ENCODE results near the gene MAP3K7. TPM values are rescaled to one million over a fixed set of nuclear protein-coding genes. Genes with fewer than 3 reads are reported as not detected.

MAP3K7 gene
- total RNA-seq, 4 donors from 2014 or later = 18.4 to 26.6 (median 22.6) TPM

- no peaks in the 10 kb centered on the region for H3K27me3 ChIP-seq
- WGBS, 2 donors (ENCODE audit: low coverage in 1 of 2) = 67 to 88% methylated on average over 1 of the region's 1 CpG
- peaks cover 0 to 6% of the 10 kb centered on the region in 2 donors for H3K36me3 ChIP-seq
- TF ChIP-seq POLR2AphosphoS5 (IDR thresholded peaks at IDR 0.05) (no peak), CTCF (IDR thresholded peaks at IDR 0.05) (no peak), EP300 (IDR thresholded peaks at IDR 0.05) (no peak), POLR2A (IDR thresholded peaks at IDR 0.05) (no peak)
- H3K27ac ChIP-seq = no peak overlapping the region
- no peak overlapping the region for H3K4me3 ChIP-seq
- no peaks in the 10 kb centered on the region for H3K9me3 ChIP-seq
- ATAC-seq = no peak
- peaks cover 0 to 54% (median 5%) of the 10 kb centered on the region in 3 donors for H3K4me1 ChIP-seq
Measured at GRCh38 chr6:90581146-90581545, 5.7 kb downstream of the MAP3K7 start.

GRCh38 chr6:90578894-90579549, 7.8 kb downstream of the MAP3K7 start:
- H3K27me3 ChIP-seq = no peaks in the 10 kb centered on the region
- 80 to 91% methylated on average over 1 of the region's 1 CpG for WGBS, 2 donors (ENCODE audit: low coverage in 1 of 2)
- no peak overlapping the region for H3K27ac ChIP-seq
- peaks cover 0 to 20% of the 10 kb centered on the region in 2 donors for H3K36me3 ChIP-seq
- no peak overlapping the region for H3K4me3 ChIP-seq
- TF ChIP-seq POLR2A (IDR thresholded peaks at IDR 0.05) (no peak), POLR2AphosphoS5 (IDR thresholded peaks at IDR 0.05) (no peak), EP300 (IDR thresholded peaks at IDR 0.05) (no peak), CTCF (IDR thresholded peaks at IDR 0.05) (no peak)
- no peak for ATAC-seq
- peaks cover 0 to 34% (median 0%) of the 10 kb centered on the region in 3 donors for H3K4me1 ChIP-seq
- H3K9me3 ChIP-seq = no peaks in the 10 kb centered on the region

- ATAC-seq = no peak
- Histone ChIP-seq H3K27ac (no peak overlapping the region), H3K36me3 (peaks cover 0 to 23% of the 10 kb centered on the region in 2 donors), H3K27me3 (no peaks in the 10 kb centered on the region), H3K4me3 (no peak overlapping the region), H3K9me3 (no peaks in the 10 kb centered on the region), H3K4me1 (peaks cover 0 to 3% (median 0%) of the 10 kb centered on the region in 3 donors)
- WGBS, 2 donors (ENCODE audit: low coverage in 1 of 2) = 55 to 73% methylated on average over 3 of the region's 3 CpGs
- TF ChIP-seq POLR2AphosphoS5 (IDR thresholded peaks at IDR 0.05) (no peak), POLR2A (IDR thresholded peaks at IDR 0.05) (no peak), EP300 (IDR thresholded peaks at IDR 0.05) (no peak), CTCF (IDR thresholded peaks at IDR 0.05) (no peak)
Measured at GRCh38 chr6:90575267-90575666, 11.6 kb downstream of the MAP3K7 start.

- Histone ChIP-seq H3K36me3 (peaks cover 0 to 25% of the 10 kb centered on the region in 2 donors), H3K9me3 (no peaks in the 10 kb centered on the region)
- no peak for ATAC-seq
Measured at GRCh38 chr6:90574610-90575009, 12.3 kb downstream of the MAP3K7 start.

More at GRCh38 chr6:90574610-90575009, 12.3 kb downstream of the MAP3K7 start:
- Histone ChIP-seq H3K27me3 (no peaks in the 10 kb centered on the region), H3K27ac (no peak overlapping the region), H3K4me3 (no peak overlapping the region), H3K4me1 (no peaks in the 10 kb centered on the region)
- no peak for TF ChIP-seq CTCF (IDR thresholded peaks at IDR 0.05)
- 51 to 60% methylated on average over 2 of the region's 2 CpGs for WGBS, 2 donors (ENCODE audit: low coverage in 1 of 2)

Data from gastroesophageal sphincter (tissue), 4 donors.